ENCODE measurements around the gene GP2.

Gene GP2

GRCh38 chr16:20313741-20314140, 13.6 kb downstream of the GP2 start:
- TF ChIP-seq CEBPB (IDR thresholded peaks at IDR 0.05) (no peak), TAF1 (IDR thresholded peaks at IDR 0.05; ENCODE audit: low read depth) (no peak), CREB1 (IDR thresholded peaks at IDR 0.05; ENCODE audit: low read depth) (no peak), ZBTB7A (IDR thresholded peaks at IDR 0.05; ENCODE audit: low read depth) (no peak), FOXM1 (IDR thresholded peaks at IDR 0.05; ENCODE audit: borderline replicate concordance, low read depth) (no peak), TEAD4 (IDR thresholded peaks at IDR 0.05) (no peak), YY1 (IDR thresholded peaks at IDR 0.05; ENCODE audit: low read depth) (no peak), TCF12 (IDR thresholded peaks at IDR 0.05; ENCODE audit: low read depth) (no peak), EP300 (IDR thresholded peaks at IDR 0.05; ENCODE audit: borderline replicate concordance) (no peak)
- TF ChIP-seq, protein P1, sequence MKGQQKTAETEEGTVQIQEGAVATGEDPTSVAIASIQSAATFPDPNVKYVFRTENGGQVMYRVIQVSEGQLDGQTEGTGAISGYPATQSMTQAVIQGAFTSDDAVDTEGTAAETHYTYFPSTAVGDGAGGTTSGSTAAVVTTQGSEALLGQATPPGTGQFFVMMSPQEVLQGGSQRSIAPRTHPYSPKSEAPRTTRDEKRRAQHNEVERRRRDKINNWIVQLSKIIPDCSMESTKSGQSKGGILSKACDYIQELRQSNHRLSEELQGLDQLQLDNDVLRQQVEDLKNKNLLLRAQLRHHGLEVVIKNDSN (IDR thresholded peaks at IDR 0.05) = no peak
- TF ChIP-seq, protein P2, sequence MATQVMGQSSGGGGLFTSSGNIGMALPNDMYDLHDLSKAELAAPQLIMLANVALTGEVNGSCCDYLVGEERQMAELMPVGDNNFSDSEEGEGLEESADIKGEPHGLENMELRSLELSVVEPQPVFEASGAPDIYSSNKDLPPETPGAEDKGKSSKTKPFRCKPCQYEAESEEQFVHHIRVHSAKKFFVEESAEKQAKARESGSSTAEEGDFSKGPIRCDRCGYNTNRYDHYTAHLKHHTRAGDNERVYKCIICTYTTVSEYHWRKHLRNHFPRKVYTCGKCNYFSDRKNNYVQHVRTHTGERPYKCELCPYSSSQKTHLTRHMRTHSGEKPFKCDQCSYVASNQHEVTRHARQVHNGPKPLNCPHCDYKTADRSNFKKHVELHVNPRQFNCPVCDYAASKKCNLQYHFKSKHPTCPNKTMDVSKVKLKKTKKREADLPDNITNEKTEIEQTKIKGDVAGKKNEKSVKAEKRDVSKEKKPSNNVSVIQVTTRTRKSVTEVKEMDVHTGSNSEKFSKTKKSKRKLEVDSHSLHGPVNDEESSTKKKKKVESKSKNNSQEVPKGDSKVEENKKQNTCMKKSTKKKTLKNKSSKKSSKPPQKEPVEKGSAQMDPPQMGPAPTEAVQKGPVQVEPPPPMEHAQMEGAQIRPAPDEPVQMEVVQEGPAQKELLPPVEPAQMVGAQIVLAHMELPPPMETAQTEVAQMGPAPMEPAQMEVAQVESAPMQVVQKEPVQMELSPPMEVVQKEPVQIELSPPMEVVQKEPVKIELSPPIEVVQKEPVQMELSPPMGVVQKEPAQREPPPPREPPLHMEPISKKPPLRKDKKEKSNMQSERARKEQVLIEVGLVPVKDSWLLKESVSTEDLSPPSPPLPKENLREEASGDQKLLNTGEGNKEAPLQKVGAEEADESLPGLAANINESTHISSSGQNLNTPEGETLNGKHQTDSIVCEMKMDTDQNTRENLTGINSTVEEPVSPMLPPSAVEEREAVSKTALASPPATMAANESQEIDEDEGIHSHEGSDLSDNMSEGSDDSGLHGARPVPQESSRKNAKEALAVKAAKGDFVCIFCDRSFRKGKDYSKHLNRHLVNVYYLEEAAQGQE (IDR thresholded peaks at IDR 0.05; ENCODE audit: low read depth) = no peak
- TF ChIP-seq, protein P3, sequence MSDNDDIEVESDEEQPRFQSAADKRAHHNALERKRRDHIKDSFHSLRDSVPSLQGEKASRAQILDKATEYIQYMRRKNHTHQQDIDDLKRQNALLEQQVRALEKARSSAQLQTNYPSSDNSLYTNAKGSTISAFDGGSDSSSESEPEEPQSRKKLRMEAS (IDR thresholded peaks at IDR 0.05) = no peak

DNA sequence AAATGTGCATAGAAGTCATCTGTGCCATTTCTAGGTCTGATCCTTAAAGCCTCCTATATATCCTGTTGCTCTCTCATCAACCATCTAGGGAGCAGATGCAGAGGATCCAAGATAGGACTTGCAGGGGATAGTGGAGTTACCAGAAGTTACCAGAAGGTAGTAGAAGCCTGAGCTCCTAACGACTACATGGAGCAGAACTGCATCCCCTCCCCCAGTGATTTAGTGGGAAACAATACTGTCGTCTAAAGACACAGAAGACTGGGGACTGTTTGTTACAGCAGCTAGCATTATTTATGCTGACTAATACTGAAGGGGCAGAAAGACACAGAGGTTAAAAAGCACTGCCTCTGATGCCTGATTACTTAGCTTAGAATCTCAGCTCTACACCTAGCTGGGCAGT, 15.8 kb downstream of the GP2 start:
- TF ChIP-seq CREB1 (IDR thresholded peaks at IDR 0.05; ENCODE audit: low read depth) = no peak
- TF ChIP-seq EP300 (IDR thresholded peaks at IDR 0.05; ENCODE audit: borderline replicate concordance) = no peak
- TF ChIP-seq YY1 (IDR thresholded peaks at IDR 0.05; ENCODE audit: low read depth) = no peak
- no peak for TF ChIP-seq TEAD4 (IDR thresholded peaks at IDR 0.05)
- no peak for TF ChIP-seq RAD21 (IDR thresholded peaks at IDR 0.05; ENCODE audit: low read depth)
- TF ChIP-seq NFIC (IDR thresholded peaks at IDR 0.05) = no peak
- TF ChIP-seq, protein P3 (IDR thresholded peaks at IDR 0.05) = no peak
- TF ChIP-seq CEBPB (IDR thresholded peaks at IDR 0.05) = no peak

DNA sequence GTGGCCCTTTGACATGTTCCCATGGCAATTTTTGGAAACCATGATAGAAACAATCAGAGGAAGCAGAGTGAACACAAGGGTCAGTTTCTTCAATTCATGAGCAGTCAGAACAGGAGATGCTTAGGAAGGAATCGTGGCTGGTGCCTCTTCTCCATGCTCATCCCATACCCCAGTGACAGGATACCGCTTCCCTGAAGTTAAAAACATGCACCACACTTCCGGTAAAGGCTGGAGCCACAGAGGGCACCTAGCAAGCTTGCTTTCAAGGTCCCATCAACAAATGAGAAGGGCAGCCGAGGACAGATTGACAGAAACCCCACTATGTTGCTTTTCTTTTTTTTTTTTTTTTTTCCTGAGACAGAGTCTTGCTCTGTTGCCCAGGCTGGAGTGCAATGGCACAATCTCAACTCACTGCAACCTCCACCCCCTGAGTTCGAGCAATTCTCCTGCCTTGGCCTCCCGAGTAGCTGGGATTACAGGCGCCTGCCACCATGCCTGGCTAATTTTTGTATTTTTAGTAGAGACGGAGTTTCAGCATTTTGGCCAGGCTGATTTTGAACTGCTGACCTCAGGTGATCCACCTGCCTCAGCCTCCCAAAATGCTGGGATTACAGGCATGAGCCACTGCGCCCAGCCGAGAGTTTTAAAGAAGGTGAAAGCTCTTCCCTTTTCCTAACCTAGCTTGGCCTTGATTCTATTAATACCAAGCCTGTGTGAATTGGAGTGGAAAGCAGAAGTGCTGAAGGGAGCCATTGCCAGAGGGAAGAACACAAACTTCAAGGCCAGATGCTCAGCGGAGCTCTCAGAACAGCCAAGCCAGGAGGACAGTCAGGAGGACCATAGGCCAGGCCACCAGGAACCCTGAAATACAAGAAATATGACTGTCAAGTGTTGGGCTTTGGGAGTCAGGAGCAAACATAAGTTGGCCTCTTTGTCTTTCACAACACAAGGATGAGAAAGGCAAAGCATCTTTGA, 16.6 kb downstream of the GP2 start:
- TF ChIP-seq CREB1 (IDR thresholded peaks at IDR 0.05; ENCODE audit: low read depth) (no peak), NFIC (IDR thresholded peaks at IDR 0.05) (no peak), TEAD4 (IDR thresholded peaks at IDR 0.05) (no peak)

DNA sequence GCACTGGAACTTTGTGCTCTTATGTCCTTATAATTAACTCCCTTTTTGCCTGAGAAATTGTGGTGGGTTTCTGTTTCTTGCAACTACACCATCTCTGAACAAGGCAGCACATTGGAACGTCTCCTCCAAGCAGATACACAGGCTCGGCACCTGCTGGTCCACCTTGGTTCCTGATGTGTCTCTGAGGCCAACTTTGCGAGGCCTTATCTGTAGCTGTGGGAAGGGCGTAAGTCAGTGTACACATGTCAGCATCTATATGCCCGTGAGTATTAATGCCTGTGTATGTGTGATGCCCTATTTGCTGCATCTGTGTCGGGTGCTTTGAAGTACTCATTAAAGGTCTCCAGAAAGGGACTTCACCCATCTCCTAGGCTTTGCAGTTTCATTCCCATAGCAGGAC, 17.5 kb downstream of the GP2 start:
- TF ChIP-seq YY1 (IDR thresholded peaks at IDR 0.05; ENCODE audit: low read depth) (no peak), FOXM1 (IDR thresholded peaks at IDR 0.05; ENCODE audit: borderline replicate concordance, low read depth) (no peak), EGR1 (IDR thresholded peaks at IDR 0.05) (no peak)
- TF ChIP-seq, protein P2 (IDR thresholded peaks at IDR 0.05; ENCODE audit: low read depth) = no peak

- no peak for TF ChIP-seq TEAD4 (IDR thresholded peaks at IDR 0.05)
- TF ChIP-seq NFIC (IDR thresholded peaks at IDR 0.05) = no peak
- TF ChIP-seq ZBTB7A (IDR thresholded peaks at IDR 0.05; ENCODE audit: low read depth) = no peak
- no peak for TF ChIP-seq TAF1 (IDR thresholded peaks at IDR 0.05; ENCODE audit: low read depth)
- no peak for TF ChIP-seq CEBPB (IDR thresholded peaks at IDR 0.05)
- TF ChIP-seq YY1 (IDR thresholded peaks at IDR 0.05; ENCODE audit: low read depth) = no peak
- TF ChIP-seq CREB1 (IDR thresholded peaks at IDR 0.05; ENCODE audit: low read depth) = no peak
- no peak for TF ChIP-seq TCF12 (IDR thresholded peaks at IDR 0.05; ENCODE audit: low read depth)
- TF ChIP-seq, protein P2 (IDR thresholded peaks at IDR 0.05; ENCODE audit: low read depth) = no peak
- no peak for TF ChIP-seq EP300 (IDR thresholded peaks at IDR 0.05; ENCODE audit: borderline replicate concordance)
- no peak for TF ChIP-seq FOXM1 (IDR thresholded peaks at IDR 0.05; ENCODE audit: borderline replicate concordance, low read depth)
- no peak for TF ChIP-seq RAD21 (IDR thresholded peaks at IDR 0.05; ENCODE audit: low read depth)
- TF ChIP-seq, protein P1 (IDR thresholded peaks at IDR 0.05) = no peak
- TF ChIP-seq, protein P3 (IDR thresholded peaks at IDR 0.05) = no peak
- no peak for TF ChIP-seq EGR1 (IDR thresholded peaks at IDR 0.05)
These were observed 18.3 kb downstream of the GP2 start for GRCh38 chr16:20308801-20309590.

Data from Ishikawa (cell line).